ENCODE results near the gene DYRK1B.
"Not testable (repeated sequence)": the region's sequence is repeated elsewhere in the genome, so short reads cannot be mapped to it uniquely, and the experiment has no call there.

Gene DYRK1B

GRCh38 chr19:39833464-39834286 is at the start of gene DYRK1B:
TSS of gene DYRK1B (minus strand) at chr19:39834162. CDS start at chr19:39831867, 2,295 bp downstream.
- peak; percentile 99 for DNase-seq

DNA sequence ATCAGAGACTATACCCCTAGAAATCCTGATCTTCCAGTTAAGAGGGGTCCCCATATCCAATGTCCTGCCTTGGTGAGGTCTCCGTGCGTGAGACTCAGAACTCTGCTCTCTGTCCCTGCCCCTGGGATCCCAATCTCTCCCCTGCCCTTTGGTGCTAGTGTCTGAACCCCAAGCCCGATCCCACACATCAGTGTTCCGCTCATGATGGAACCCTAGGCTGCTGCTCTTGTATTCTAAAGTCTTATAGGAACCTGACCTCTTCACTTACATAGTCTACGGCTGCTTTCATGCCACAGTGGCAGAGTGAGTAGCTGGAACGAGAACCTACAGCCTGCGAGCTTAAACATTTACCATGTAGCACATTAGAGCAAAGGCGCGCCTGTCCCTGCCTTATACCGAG is 48.7 kb upstream of the DYRK1B start:
- DNase-seq, result not testable (repeated sequence)

- DNase-seq, result peak; percentile 64
These were observed 47.6 kb upstream of the DYRK1B start for GRCh38 chr19:39881495-39882110.

GRCh38 chr19:39880241-39880640 is 46.3 kb upstream of the DYRK1B start:
- DNase-seq, result not testable (repeated sequence)

GRCh38 chr19:39879796-39880195 is 45.8 kb upstream of the DYRK1B start:
- not testable (repeated sequence) for DNase-seq

- DNase-seq, result not testable (repeated sequence)
These were observed 44.9 kb upstream of the DYRK1B start for GRCh38 chr19:39878866-39879265.

- no peak for DNase-seq
These were observed 44.4 kb upstream of the DYRK1B start for GRCh38 chr19:39878398-39878797.

DNA sequence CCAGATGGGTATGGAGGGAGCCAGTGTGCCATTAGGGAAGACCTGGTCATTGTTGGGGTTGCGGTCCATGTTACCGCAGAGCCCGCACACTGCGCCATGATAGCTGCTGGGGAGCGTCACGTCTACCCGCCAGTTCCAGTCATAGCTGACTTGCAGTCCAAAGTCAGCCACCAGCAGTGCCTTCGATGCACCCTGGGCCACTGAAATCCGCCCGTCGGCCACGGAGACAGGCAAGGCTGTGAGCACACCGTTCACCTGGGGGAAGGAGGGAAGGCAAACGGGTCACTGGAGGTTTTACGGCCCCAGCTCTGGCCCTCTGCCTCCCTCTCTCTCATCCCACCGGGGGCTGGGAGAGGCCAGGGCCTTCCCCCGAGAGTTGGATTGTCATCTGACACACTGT is 44.0 kb upstream of the DYRK1B start:
- DNase-seq, result not testable (repeated sequence)

- not testable (repeated sequence) for DNase-seq
These were observed 43.5 kb upstream of the DYRK1B start for GRCh38 chr19:39877488-39877887.

DNA sequence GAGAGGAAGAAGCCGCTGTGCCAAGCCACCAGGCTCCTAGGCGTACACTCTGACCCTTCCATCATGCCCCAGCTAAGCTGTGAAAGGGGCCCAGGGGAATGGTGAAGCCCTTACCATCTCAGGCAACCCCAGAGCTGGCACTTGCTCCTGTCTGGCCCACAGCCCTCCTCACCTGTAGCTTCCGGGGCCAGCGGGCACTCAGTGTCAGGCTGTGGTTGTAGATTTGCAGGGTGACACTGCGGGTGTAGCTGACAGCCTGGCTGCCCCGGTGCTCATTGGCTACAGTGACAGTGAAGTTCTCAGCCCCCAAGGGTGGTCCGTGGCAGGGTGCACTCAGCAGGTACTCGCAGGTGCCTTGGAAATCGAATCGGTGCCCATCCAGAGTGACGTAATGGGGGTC is 42.5 kb upstream of the DYRK1B start:
- not testable (repeated sequence) for DNase-seq

- not testable (repeated sequence) for DNase-seq
These were observed 41.5 kb upstream of the DYRK1B start for GRCh38 chr19:39875401-39875864.

DNA sequence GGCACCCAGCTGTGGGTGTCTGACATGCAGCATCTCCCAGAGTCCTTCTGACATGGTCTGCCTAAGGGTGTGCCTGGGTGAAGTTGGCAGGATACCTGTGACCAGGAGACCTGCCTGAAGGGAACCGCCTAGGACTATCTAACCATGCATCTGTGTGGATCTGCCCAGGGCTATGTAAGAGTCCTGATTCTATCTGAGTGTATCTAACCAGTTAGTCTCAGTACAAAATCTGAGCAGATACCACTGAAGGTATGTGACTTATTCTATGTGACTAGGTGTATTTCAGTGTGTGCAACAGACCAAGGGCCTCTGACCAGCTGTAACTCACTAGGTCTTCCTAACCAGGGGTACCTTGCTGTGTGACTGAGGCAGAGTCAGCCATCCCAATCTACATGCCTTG is 40.4 kb upstream of the DYRK1B start:
- no peak for DNase-seq

- no peak for DNase-seq
These were observed 39.4 kb upstream of the DYRK1B start for GRCh38 chr19:39873385-39873784.

DNA sequence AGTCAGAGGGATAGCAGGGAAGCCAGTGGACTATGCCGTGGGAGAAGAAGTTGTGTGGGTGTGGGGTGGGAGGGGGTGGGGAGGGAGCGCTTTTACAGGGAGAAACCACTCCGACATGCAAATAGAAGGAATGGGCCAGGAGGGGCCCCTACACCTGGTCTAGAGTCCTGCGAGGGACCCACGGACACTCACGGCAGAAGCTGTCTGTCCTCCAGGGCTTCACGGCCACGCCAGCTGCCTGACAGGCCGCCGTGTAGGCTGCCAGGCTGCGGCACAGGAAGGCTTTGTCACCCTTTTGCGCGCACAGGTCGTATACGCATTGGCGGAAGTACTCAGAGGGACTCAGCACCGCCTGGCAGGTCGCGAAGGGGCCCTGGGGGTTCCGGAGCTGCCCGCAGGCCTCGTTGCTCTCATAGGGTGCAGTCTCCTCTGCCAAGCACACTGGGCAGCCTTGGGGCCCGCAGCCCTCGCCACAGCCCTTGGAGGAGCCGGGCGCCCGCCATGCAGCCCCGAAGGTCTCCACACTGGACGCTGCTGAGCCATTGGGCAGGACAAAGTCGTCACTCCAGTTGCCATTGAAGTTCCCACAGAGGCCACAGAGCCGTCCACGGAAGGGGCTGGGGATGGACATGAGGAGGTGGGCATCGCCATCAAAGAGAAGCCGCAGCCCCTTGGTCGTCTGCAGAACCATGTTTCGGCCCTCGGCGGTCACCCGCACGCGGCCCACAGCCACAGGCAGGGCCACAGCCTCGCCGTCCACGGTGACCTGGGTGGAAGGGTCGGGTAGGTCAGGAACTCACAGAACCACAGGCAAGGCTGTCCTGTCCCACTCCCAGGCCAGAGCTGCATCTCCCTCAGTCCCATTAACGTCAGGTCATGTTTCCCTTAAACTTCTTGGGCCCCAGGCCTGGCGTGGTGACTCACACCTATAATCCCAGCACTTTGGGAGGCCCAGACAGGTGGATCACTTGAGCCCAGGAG is 38.2 kb upstream of the DYRK1B start:
- DNase-seq, result no peak

GRCh38 chr19:39871362-39871761 is 37.4 kb upstream of the DYRK1B start:
- no peak for DNase-seq

DNA sequence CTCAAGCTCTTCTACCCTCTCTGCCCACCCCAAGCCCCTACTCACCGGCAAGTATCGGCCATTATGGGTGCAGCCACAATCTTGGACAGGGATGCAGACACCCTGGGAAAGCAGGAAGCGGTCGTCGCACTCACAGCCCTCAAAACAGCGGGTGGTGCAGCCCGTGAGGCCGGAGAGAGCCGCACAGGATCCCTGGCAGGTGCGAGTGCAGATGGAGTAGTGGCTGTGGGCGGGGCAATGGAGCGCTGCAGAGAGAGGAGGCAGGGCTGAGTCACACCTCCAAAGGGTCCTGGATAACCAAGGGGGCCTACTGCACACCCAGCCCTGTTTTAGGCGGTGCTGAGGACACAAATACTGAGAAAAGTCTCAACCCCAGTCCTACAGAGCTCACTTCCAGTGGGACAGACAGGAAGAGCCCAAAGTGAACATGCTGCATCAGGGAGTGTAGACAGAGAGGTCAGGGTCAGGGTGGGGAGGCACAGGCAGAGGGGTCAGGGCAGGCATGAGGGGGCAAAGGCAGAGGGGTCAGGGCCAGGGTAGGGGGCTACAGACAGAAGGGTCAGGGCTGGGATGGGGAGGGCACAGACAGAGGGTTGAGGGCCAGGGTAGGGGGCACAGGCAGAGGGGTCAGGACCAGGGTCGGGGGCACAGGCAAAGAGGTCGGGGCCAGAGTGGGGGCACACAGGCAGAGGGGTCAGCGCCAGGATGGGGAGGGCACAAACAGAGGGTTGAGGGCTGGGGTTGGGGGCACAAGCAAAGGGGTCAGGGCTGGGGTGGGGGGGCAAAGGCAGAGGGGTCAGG is 36.4 kb upstream of the DYRK1B start:
- peak; percentile 16 for DNase-seq

DNA sequence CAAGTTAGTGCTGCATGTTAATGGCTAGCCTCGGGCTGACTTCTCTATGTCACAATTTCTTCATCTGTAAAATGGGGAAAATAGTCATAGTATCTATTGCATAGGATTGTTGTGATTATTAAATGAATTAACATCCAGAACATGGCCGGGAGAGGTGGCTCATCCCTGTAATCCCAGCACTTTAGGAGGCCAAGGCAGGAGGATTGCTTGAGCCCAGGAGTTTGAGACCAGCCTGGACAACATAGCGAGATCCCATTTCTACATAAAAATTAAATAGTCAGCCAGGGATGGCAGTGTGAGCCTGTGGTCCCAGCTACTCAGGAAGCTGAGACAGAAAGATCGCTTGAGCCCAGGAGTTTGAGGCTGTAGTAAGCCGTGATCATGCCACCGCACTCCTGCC is 34.0 kb upstream of the DYRK1B start:
- DNase-seq, result no peak

- DNase-seq, result no peak
These were observed 33.2 kb upstream of the DYRK1B start for GRCh38 chr19:39867133-39867532.

DNA sequence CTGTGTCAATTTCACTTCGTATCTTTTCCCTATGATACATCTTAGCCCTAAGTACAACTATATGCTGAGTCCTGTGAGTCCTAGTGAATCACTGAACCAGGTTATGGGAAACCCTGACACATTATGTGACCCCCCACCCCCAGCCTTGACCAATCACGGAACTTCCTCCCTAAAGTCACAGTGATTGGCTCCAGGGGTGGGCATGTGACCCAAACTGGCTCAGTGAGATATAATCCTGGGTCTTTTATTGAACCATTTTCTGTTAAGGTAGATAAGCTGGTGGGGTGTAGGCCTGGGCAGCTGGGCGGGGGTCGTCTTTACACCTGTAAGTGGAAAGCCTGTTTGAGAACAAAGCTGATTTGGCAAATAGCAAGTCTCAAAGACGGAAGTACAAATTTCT is 32.0 kb upstream of the DYRK1B start:
- no peak for DNase-seq

DNA sequence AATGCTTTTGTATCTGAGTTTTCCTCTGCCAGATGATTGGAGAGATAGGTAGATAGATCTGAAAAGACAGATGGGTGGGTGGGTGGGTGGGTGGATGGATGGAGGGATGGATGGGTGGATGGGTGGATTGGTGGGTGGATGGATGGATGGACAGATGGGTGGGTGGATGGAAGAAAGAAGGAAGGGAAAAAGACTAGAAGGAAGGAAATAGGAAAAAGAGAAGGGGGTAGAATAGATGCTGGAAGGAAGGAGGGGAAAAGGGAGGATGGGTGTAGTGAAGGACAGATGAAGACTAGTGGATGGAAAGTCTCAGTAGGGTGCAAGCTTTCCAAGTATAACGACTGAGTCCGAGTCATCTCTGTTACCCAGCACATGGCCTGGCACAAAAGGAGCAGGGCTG is 31.2 kb upstream of the DYRK1B start:
- DNase-seq, result no peak

- DNase-seq, result no peak
These were observed 30.2 kb upstream of the DYRK1B start for GRCh38 chr19:39864118-39864517.

DNA sequence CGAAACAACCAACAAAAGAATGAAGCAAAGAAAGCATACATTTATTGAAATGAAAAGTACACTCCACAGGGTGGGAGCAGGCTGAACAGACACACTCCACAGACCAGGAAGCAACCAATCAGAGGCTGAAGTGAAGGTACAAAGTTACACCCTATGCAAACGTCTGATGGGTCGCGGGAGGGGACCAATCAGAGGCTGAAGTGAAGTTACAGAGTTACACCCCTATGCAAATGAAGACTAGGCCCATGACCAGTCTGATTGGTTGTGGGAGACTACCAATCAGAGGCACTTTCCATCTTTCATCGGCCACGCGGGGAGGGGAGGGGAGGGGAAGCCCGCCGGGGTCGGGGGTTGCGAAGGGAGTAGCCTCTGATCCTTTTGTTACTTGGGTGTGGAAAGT is 24.6 kb upstream of the DYRK1B start:
- DNase-seq, result no peak

All from eye (tissue), 1 donor.